KBM-7 (cell line): Measurements from ENCODE around the gene KCNQ1.
"Not testable (repeated sequence)": the region's sequence is repeated elsewhere in the genome, so short reads cannot be mapped to it uniquely, and the experiment has no call there.

Source experiments
- DNase-seq: peaks from one replicate; pipeline ENCODE4 v3.0.0-alpha.2; 2015
- in situ Hi-C: fragments of 300-500 bp; cut with MboI; formaldehyde crosslinking; loops from 2 replicates; pipeline ENCODE4 v1.14.3; 2020; ENCODE audit warnings: low sequenced_read_pairs, low pct_unique_long_range_greater_than_20kb, mixed read lengths

The KCNQ1 gene

GRCh38 chr11:2630679-2631078, 185.9 kb downstream of the KCNQ1 start:
- in situ Hi-C loops, result no loop called here
- no peak for DNase-seq

- in situ Hi-C loops, result no loop called here
Observed at GRCh38 chr11:2631161-2631560, 186.4 kb downstream of the KCNQ1 start.

GRCh38 chr11:2639763-2640162, 195.0 kb downstream of the KCNQ1 start:
- in situ Hi-C loops, result not testable (repeated sequence)

More at GRCh38 chr11:2631161-2631560, 186.4 kb downstream of the KCNQ1 start:
- DNase-seq, result no peak

GRCh38 chr11:2641623-2642022, 196.8 kb downstream of the KCNQ1 start:
- DNase-seq, result no peak
- in situ Hi-C loops, result no loop called here

More at GRCh38 chr11:2639763-2640162, 195.0 kb downstream of the KCNQ1 start:
- DNase-seq, result not testable (repeated sequence)

GRCh38 chr11:2643746-2644145, 198.9 kb downstream of the KCNQ1 start:
- DNase-seq, result no peak
- in situ Hi-C loops, result no loop called here

GRCh38 chr11:2644844-2645778, 200.3 kb downstream of the KCNQ1 start:
- no peak for DNase-seq
- in situ Hi-C loops, result no loop called here

GRCh38 chr11:2645779-2646118, 200.9 kb downstream of the KCNQ1 start:
- DNase-seq, result no peak
- in situ Hi-C loops, result no loop called here

- no peak for DNase-seq
- in situ Hi-C loops, result no loop called here
Observed at GRCh38 chr11:2647167-2647566, 202.4 kb downstream of the KCNQ1 start.

GRCh38 chr11:2647953-2648352, 203.1 kb downstream of the KCNQ1 start:
- DNase-seq, result no peak
- in situ Hi-C loops, result no loop called here

- no peak for DNase-seq
- in situ Hi-C loops, result no loop called here
Observed at GRCh38 chr11:2649400-2649799, 204.6 kb downstream of the KCNQ1 start.

GRCh38 chr11:2649848-2650247, 205.0 kb downstream of the KCNQ1 start:
- in situ Hi-C loops, result no loop called here
- no peak for DNase-seq

- DNase-seq, result no peak
- in situ Hi-C loops, result no loop called here
Observed at GRCh38 chr11:2650343-2650867, 205.6 kb downstream of the KCNQ1 start.

GRCh38 chr11:2651054-2651617, 206.3 kb downstream of the KCNQ1 start:
- in situ Hi-C loops, result no loop called here
- no peak for DNase-seq

- in situ Hi-C loops, result no loop called here
- DNase-seq, result no peak
Observed at GRCh38 chr11:2651826-2652271, 207.0 kb downstream of the KCNQ1 start.

GRCh38 chr11:2652333-2653197, 207.8 kb downstream of the KCNQ1 start:
- no peak for DNase-seq
- in situ Hi-C loops, result no loop called here

GRCh38 chr11:2653198-2653551, 208.4 kb downstream of the KCNQ1 start:
- no peak for DNase-seq
- in situ Hi-C loops, result no loop called here

GRCh38 chr11:2653930-2654739, 209.3 kb downstream of the KCNQ1 start:
- no peak for DNase-seq
- in situ Hi-C loops, result no loop called here

GRCh38 chr11:2655016-2655719, 210.4 kb downstream of the KCNQ1 start:
- DNase-seq, result no peak
- in situ Hi-C loops, result no loop called here
